GM21786 (cell line): ENCODE data around the gene MAGEB17.
"Not testable (repeated sequence)": the region's sequence is repeated elsewhere in the genome, so short reads cannot be mapped to it uniquely, and the experiment has no call there.

Experiments
- ATAC-seq: cut with Tn5 transposase; IDR thresholded peaks from one replicate; pipeline ENCODE4 v1.9.1; 2021; ENCODE audit not compliant: unreplicated experiment

The MAGEB17 gene

DNA sequence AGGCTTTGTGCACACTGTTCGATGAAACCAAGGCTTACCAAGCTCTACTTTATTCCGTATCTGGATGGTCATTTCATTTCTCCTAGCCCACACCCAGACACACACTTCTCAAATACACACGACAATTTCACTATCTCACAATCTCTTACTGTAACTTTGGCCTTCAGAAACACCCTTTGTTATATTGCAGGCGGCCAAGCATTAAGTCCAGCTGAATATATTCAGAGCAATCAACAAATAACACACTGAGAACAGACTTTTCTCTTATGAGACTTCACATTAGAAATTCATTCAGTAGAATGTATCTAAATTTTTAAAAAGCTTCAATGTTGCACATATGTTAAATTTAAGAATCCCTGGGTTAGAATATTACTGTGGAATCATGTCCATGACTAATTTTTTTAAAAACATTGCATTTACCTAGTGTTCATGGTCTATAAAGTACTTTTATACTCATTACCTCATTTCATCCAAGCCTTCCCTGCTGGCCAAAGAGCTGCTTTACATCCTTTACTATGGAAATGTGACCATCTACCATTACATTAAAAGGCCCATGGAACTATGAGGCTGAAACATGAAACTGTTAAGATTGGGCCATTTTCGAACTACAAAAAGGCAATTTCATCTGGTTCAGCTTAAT, 10.5 kb upstream of the MAGEB17 start:
- no peak for ATAC-seq

DNA sequence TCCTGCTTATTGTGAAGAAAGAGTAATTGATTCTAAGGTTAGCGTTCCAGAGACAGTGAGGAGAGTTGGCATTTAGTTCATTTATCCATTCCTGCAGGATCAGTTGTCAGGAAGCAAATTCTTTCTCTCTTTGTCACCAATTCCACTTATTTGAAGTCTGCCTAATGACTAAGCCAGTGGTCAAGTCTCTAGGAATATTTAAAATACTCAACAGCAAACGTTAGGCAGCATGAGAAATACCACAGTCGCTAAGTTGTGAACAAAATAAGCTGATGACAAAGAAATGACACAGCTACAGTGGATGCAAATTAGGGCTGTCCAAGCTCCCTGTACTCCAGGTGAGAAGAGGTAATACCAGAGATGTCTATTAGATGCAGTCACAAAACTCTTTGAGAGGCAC, 6.6 kb upstream of the MAGEB17 start:
- no peak for ATAC-seq

DNA sequence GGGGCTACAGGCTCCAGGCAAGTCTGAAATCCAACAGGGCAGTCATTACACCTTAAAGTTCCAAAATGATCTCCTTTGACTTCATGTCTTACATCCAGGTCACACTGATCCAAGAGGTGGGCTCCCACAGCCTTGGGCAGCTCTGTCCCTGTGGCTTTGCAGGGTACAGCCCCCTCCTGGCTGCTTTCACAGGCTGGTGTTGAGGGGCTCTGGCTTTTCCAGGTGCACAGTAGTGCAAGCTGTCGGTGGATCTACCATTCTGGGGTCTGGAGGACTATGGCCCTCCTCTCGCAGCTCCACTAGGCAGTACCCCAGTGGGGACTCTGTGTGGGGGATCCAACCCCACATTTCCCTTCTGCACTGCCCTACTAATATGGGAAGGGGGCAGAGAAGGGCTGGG, 6.1 kb upstream of the MAGEB17 start:
- ATAC-seq: not testable (repeated sequence)

DNA sequence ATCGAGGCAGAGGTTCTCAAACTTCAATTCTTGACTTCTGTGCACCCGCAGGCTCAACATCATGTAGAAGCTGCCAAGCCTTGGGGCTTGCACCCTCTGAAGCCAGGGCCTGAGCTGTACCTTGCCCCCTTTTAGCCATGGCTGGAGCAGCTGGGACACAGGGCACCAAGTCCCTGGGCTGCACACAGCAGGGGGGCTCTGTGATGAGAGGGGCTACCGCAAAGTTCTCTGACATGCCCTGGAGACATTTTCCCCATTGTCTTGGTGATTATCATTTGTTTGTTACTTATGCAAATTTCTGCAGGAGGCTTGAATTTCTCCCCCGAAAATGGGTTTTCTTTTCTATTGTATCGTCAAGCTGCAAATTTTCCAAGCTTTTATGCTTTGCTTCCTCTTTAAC, 4.9 kb upstream of the MAGEB17 start:
- ATAC-seq: no peak

GRCh38 chrX:16164748-16165147, 2.5 kb upstream of the MAGEB17 start:
- no peak for ATAC-seq

DNA sequence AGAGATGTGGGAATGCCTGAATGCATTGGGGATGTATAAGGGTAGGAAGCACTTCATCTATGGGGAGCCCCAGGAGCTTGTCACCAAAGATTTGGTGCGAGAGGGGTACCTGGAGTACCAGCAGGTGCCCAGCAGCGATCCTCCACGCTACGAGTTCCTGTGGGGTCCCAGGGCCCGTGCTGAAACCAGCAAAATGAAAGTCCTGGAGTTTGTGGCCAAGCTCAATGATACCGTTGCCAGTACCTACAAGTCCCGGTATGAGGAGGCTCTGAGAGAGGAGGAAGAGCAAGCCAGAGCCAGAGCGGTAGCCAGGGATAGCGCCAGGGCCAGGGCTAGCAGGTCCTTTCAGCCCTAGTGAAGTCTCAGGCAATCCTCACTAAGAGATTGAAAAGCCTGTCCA, 3.8 kb downstream of the MAGEB17 start:
- no peak for ATAC-seq

DNA sequence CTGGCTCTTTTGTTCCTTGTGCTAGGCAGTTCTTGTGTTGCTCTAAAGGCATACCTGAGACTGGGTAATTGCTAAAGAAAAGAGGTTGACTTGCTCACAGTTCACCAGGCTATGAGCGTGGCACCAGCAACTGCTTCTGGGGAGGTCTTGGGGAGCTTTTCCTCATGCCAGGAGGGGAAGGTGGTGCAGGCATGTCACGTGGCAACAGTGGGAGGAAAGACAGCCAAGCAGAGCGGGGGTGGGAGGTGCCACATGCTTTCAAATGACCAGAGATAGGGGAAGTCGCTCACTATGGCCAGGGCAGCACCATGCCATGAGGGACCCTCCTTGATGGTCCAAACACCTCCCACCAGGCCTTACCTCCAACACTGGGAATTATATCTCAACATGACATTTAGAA, 4.7 kb downstream of the MAGEB17 start:
- ATAC-seq: no peak

- ATAC-seq: no peak
Measured at GRCh38 chrX:16172391-16172790, 5.1 kb downstream of the MAGEB17 start.

DNA sequence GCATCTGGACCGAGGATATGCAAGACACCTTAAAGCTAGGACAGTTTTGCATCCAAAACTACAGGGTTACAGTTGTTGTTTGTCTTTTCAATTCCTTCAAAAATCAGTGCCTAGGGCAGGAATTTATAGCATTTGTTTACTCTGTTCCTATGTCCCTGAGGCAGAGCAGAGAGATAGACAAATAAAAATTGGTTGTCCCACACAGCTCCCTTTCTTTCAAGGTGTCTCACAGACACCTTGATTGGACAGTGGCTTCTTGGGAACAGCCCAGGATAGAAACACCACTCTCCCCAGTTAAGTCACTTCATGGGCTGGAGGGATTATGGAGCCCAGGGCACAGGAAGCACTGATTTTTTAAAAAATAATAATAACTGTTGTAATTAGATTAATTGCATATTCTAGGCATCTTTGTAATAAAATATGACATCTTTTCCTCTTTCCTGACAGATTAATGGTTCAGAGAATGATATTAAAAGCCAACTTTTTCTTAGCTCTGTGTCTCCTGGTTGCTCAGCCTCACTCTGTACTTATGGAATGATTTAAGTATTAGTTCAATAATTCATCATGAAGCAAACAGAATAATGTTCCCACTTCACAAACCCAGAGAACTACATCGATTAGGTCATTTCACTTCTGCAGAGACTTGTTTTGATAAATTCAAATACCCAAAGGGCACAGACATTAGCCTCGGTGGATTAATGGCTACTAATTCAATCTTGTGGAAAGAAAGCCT, 8.2 kb downstream of the MAGEB17 start:
- no peak for ATAC-seq

DNA sequence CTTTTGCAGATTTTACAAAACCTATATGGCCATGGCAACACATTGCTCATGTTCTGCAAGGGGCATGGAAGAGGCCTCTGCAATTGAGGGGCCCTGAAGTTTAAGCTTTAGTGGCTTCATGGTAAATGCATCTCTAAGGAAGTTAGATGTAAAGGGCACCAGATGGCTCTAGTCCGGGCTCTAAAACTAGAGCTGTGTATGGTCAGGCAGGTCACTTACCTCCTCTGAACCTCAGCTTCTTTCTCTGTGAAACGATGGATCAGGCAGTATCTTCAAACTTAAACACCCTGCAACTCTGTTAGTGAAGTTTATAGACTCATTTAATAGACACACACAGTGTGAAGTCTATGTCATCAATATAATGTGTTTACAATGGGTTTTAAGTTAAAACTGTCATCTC, 10.0 kb downstream of the MAGEB17 start:
- ATAC-seq: no peak

GRCh38 chrX:16183843-16184242, 16.6 kb downstream of the MAGEB17 start:
- ATAC-seq: not testable (repeated sequence)

- ATAC-seq: peak; percentile 100
Measured at GRCh38 chrX:16185725-16186136, 18.4 kb downstream of the MAGEB17 start.

DNA sequence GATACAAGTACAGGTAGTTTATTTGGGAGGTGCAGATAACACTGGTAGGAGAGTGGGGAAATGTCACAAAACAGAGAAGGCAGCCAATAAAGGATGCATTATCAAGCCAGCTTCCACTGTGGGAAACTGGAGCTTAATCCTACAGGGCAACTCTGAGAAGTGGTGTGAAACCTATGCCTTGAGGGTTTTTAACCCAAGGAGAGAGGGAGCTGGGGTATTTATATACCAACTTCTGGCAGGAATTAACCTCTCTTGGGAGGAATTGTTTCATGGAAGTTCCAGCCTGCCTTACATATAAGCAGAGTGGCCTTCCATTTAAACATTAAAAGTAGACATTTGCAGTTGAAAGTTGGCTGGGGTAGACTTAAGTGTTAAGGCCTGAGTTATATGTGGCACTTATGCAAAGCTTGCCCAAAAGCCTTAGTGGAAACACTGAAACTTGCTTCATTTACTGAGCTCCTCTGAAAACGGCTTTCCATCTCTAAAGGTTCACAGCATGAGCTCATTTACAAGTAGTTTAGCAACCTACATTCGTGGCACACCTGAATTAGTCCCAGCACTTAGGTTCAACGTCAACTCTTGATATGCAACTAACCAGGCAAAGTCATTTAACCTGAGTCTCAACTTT, 19.2 kb downstream of the MAGEB17 start:
- no peak for ATAC-seq

GRCh38 chrX:16187024-16187760, 19.9 kb downstream of the MAGEB17 start:
- ATAC-seq: no peak

GRCh38 chrX:16188687-16189086, 21.4 kb downstream of the MAGEB17 start:
- ATAC-seq: no peak

DNA sequence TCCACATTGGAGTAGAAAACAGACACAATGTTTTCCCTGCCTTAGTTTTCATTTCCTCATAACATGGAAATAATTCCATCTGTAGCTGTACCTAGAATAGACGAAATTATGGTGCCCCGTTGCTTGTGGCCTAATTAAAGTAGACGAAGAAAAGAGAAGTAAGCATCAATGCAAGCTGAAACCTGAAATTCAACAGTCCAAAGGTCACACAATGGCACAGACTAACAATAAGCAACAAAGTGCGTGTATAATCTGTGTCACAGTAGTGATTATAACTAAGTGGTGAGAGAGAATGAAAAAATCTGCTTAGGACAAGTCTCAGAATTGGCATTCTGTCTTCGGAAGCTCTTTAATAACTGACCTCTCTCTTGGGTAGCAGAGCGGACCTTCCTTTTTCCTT, 24.3 kb downstream of the MAGEB17 start:
- ATAC-seq: no peak

DNA sequence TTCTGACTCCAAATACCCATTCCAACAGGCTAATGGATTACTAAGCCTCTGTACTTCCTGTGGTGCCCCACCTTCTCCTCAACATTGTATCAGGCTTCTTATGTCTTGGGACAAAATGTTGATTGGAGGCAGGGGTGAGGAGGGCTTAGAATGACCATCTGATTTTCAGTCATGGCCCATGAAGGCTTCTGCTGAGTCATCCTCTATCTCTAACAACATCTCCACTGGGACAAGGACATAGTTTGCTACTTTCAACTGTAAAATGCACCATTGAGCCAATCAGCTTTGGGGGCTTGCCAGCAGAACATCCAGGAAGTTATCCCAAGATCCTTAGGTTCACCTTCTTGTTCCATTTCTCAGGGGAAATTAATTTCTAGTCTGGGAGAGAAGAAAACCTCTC, 29.5 kb downstream of the MAGEB17 start:
- no peak for ATAC-seq

- ATAC-seq: no peak
Measured at GRCh38 chrX:16199343-16199742, 32.1 kb downstream of the MAGEB17 start.

DNA sequence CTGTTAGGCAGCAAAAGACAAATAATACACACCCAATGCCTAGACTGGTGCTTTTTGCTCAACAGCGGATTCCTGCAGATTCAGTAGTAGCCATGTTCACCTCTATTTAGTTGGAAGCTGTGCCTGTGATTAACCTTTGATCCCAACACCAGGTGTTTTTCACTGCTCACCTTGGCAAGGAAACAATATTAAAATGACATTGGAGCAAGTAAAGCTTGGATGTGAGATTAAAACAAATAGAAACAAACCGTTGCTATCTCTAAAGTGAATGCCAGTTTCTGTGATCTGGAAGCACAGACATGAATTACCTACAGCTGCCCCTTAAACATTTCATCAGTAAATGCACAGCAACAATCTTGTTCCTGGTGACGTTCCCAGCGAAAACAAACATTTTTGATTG, 35.7 kb downstream of the MAGEB17 start:
- no peak for ATAC-seq

GRCh38 chrX:16204538-16204937, 37.3 kb downstream of the MAGEB17 start:
- ATAC-seq: no peak

DNA sequence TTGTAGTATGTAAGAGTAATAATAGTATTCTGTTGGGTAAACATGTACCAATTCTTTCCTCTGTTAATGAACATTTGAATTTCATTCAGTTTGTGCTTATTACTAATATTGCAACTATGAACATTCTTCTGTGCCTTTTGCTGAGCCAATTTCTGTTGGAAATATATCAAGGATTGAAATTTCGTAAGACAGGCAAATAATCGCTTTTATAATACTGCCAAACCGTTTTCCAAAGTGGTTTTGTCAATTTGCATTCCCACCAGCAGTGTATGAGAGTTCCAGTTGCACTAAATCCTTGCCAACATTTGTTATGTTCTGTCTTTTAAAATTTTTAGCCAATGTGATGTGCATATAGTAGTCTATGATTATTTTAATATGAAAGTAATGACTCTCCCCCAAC, 38.6 kb downstream of the MAGEB17 start:
- ATAC-seq: no peak

GRCh38 chrX:16207634-16208033, 40.4 kb downstream of the MAGEB17 start:
- no peak for ATAC-seq
